Measurements from ENCODE around the gene ST7.
"Not testable (repeated sequence)": the region's sequence is repeated elsewhere in the genome, so short reads cannot be mapped to it uniquely, and the experiment has no call there.

Gene ST7

GRCh38 chr7:116969371-116969902 lies 16.1 kb downstream of the ST7 start:
- H3K4me3 ChIP-seq (ENCODE audit: low read depth, low read length) = no peak overlapping the region
- no peak for TF ChIP-seq CTCF (IDR thresholded peaks at IDR 0.05; ENCODE audit: low read depth, low read length)

GRCh38 chr7:116970238-116970910 lies 17.1 kb downstream of the ST7 start:
- no peak for TF ChIP-seq CTCF (IDR thresholded peaks at IDR 0.05; ENCODE audit: low read depth, low read length)
- no peak overlapping the region for H3K4me3 ChIP-seq (ENCODE audit: low read depth, low read length)

DNA sequence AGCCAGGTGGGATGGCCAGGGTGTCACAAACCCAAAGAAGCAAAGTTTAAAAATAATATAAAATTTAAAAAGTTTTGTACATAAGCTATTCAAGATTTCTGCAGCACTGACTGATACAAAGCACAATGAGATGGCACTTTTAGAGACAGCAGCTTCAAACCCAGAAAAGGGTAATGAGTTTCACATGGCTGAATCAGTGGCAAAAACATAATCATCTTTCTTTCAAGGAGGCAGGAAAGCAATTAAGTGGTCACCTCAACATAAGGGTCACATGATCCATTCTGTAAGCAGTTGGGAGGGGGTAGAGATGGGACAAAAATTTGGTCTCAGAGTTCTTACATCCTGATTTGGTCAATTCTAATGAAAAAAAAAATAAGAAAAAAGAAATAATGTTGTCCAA lies 17.9 kb downstream of the ST7 start:
- not testable (repeated sequence) for H3K4me3 ChIP-seq (ENCODE audit: low read depth, low read length)

DNA sequence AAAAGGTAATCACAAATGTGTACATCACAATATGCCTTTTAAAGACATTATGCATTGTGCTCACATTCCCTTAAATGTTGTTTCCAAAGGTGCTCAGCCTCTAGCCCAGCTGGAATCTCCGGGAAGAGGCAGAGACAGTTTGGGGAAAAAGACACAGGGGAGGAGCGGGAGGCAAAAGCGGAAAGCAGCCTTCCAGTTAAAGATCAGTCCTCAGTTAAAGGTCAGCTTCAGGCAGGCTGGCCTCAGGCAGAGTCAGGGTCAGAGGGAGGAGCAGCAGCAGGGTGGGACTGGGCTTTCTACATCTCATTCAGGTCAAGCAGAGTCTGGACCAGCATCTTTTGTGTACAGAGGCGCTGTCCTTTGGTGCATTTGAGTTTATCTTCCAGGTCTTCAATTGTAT lies 18.6 kb downstream of the ST7 start:
- H3K4me3 ChIP-seq (ENCODE audit: low read depth, low read length) = no peak overlapping the region

DNA sequence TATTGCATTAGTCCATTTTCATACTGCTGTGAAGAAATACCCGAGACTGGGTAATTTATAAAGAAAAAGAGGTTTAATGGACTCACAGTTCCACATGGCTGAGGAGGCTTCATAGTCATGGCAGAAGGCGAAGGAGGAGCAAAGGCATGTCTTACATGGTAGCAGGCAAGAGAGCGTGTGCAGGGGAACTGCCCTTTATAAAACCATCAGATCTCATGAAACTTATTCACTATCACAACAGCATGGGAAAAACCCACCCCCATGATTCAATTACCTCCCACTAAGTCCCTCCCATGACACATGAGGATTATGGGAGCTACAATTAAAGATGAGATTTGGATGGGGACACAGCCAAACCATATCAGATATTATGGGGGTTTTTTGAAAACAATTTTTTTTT lies 21.7 kb downstream of the ST7 start:
- not testable (repeated sequence) for H3K4me3 ChIP-seq (ENCODE audit: low read depth, low read length)

More for the DNA sequence above, 18.6 kb downstream of the ST7 start:
- no peak for TF ChIP-seq CTCF (IDR thresholded peaks at IDR 0.05; ENCODE audit: low read depth, low read length)

DNA sequence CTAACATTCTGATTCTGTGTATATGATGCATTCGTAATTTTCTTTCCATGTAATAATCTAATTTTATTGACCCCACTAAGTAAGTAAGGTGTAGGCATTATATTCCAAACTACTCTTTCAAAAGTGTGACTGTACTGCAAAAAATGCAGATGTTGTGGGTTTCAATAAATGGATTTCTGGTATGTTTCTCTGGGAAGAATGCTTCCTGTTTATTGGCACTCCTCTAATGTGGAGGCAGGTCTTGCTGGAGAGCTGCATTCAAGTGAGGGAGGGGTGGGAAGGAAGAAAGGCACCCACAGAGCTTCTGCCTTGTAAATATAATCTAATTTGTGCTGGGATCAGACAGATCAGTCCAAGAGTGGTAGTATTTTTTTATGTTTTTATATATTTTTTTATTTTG lies 23.9 kb downstream of the ST7 start:
- no peak overlapping the region for H3K4me3 ChIP-seq (ENCODE audit: low read depth, low read length)
- no peak for TF ChIP-seq CTCF (IDR thresholded peaks at IDR 0.05; ENCODE audit: low read depth, low read length)

DNA sequence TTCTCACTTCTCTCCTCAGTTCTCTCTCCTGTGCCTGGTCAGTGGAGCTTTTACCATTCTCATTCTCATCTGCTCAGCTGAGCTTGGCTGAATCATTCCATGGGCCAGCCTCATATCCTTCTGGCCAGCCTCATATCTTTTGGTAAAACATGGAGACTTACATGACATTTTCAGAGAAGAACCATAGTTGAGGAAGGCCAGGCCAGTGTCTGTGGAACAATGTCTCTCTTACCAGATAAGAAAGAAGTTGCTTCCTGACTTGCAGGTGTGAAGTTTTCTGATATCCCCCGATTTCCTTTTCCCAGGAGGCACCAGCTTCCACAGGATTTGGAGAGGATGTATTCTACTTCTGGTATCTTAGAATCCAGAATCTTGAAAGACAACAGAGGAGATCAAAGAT lies 24.7 kb downstream of the ST7 start:
- TF ChIP-seq CTCF (IDR thresholded peaks at IDR 0.05; ENCODE audit: low read depth, low read length) = no peak
- no peak overlapping the region for H3K4me3 ChIP-seq (ENCODE audit: low read depth, low read length)

- TF ChIP-seq CTCF (IDR thresholded peaks at IDR 0.05; ENCODE audit: low read depth, low read length) = no peak
- no peak overlapping the region for H3K4me3 ChIP-seq (ENCODE audit: low read depth, low read length)
Observed at GRCh38 chr7:116979430-116979829, 26.1 kb downstream of the ST7 start.
